Measurements from ENCODE around the gene CHCHD1.

- TF ChIP-seq CTCF (IDR thresholded peaks at IDR 0.05; ENCODE audit: extremely low read depth in 1 of 2, insufficient read depth in 1 of 2, low read depth in 1 of 2, low read length in 2 of 2) (no peak), POLR2A (IDR thresholded peaks at IDR 0.05; ENCODE audit: low read depth, low read length) (peak; percentile 8), EZH2 (IDR thresholded peaks at IDR 0.05; ENCODE audit: borderline replicate concordance, low read depth, low read length, severe bottlenecking) (no peak), POLR2AphosphoS5 (IDR thresholded peaks at IDR 0.05; ENCODE audit: insufficient read depth, low read depth, low read length) (no peak), MYC (IDR thresholded peaks at IDR 0.05; ENCODE audit: low read depth, low read length) (no peak)
- TF ChIP-seq, protein P1, sequence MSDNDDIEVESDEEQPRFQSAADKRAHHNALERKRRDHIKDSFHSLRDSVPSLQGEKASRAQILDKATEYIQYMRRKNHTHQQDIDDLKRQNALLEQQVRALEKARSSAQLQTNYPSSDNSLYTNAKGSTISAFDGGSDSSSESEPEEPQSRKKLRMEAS (IDR thresholded peaks at IDR 0.05; ENCODE audit: insufficient read depth, insufficient read length) = no peak
Observed at GRCh38 chr10:73798927-73799560, 17.2 kb downstream of the CHCHD1 start.
